Tibial nerve (tissue), 4 donors: ENCODE results near the gene OLA1.

Source experiments
- EP300 ChIP-seq, 2 donors: sonication (generic); formaldehyde crosslinking; IDR thresholded peaks; one replicate each; pipeline ENCODE4 v1.6.1; 2017; ENCODE audit warnings: antibody characterized with exemption in 2 of 2, mild to moderate bottlenecking in 1 of 2
- TF ChIP-seq, protein P1 (sequence below), 5 experiments: fragments of 200-600 bp in 3 of 5; fragments of 450-650 bp in 2 of 5; sonication (generic) in 3 of 5; IDR thresholded peaks; one replicate each; pipeline ENCODE4 v1.5.1; 2016 to 2019; ENCODE audit warnings: antibody characterized with exemption in 5 of 5, mild to moderate bottlenecking in 3 of 5, moderate library complexity in 2 of 5

DNA sequence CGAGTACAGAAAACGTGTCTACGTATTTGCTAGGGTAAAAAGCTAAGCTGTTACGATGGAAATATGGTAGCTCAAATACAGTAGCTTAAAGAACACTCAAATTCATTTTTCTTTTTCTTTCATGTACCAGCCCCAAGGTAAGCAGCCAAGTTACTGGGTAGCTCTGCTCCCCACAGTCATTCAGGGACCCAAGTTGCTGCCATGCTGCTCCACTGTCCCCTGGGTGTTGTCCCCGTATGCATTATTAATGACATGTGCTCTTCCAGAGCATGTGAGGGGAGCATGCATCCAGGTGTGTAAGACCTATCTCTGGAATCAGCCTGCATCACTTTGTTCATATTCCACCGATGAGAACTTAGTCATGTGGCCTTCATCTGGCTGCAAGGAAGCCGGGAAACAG, 178.1 kb downstream of the OLA1 start:
- TF ChIP-seq, protein P1, sequence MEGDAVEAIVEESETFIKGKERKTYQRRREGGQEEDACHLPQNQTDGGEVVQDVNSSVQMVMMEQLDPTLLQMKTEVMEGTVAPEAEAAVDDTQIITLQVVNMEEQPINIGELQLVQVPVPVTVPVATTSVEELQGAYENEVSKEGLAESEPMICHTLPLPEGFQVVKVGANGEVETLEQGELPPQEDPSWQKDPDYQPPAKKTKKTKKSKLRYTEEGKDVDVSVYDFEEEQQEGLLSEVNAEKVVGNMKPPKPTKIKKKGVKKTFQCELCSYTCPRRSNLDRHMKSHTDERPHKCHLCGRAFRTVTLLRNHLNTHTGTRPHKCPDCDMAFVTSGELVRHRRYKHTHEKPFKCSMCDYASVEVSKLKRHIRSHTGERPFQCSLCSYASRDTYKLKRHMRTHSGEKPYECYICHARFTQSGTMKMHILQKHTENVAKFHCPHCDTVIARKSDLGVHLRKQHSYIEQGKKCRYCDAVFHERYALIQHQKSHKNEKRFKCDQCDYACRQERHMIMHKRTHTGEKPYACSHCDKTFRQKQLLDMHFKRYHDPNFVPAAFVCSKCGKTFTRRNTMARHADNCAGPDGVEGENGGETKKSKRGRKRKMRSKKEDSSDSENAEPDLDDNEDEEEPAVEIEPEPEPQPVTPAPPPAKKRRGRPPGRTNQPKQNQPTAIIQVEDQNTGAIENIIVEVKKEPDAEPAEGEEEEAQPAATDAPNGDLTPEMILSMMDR (IDR thresholded peaks at IDR 0.05) = no peak
- no peak for TF ChIP-seq EP300 (IDR thresholded peaks at IDR 0.05)
